Fibroblast of pulmonary artery (primary cell): Measurements from ENCODE around the gene CEACAM1.
A peak's percentile ranks its signal among the peaks of the same experiment; 100 is the strongest.
"Not testable (repeated sequence)": the region's sequence is repeated elsewhere in the genome, so short reads cannot be mapped to it uniquely, and the experiment has no call there.

ENCODE experiments used
- DNase-seq: peaks from one replicate; pipeline ENCODE4 v3.0.0-alpha.2; 2010; ENCODE audit warnings: low read depth
- H3K4me3 ChIP-seq: replicated peaks from 2 replicates; pipeline ENCODE4 v1.5.1; 2011; ENCODE audit warnings: low read depth, mild to moderate bottlenecking, control low read depth, low read length, moderate library complexity
- TF ChIP-seq, protein P1 (sequence below): IDR thresholded peaks from 2 replicates; pipeline ENCODE4 v1.5.1; 2011; ENCODE audit warnings: mild to moderate bottlenecking, control low read depth, low read length, inconsistent platforms; ENCODE audit errors: missing control alignments

The CEACAM1 gene

DNA sequence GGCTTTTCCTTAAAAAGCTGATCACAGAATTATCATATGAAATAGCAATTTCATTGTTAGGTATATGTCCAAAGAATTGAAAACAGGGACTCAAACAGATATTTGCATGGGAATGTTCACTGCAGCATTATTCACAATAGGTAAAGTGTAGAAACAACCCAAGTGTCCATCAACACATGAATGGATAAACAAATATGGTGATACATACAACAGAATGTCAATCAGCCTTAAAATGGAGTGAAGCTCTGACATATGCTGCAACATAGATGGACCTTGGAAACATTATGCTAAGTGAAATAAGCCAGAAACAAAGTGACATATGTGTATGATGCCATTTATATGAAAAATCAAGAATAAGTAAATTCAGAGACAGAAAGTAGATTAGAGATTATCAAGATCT lies 6.1 kb upstream of the CEACAM1 start:
- TF ChIP-seq, protein P1, sequence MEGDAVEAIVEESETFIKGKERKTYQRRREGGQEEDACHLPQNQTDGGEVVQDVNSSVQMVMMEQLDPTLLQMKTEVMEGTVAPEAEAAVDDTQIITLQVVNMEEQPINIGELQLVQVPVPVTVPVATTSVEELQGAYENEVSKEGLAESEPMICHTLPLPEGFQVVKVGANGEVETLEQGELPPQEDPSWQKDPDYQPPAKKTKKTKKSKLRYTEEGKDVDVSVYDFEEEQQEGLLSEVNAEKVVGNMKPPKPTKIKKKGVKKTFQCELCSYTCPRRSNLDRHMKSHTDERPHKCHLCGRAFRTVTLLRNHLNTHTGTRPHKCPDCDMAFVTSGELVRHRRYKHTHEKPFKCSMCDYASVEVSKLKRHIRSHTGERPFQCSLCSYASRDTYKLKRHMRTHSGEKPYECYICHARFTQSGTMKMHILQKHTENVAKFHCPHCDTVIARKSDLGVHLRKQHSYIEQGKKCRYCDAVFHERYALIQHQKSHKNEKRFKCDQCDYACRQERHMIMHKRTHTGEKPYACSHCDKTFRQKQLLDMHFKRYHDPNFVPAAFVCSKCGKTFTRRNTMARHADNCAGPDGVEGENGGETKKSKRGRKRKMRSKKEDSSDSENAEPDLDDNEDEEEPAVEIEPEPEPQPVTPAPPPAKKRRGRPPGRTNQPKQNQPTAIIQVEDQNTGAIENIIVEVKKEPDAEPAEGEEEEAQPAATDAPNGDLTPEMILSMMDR = no peak
- DNase-seq = no peak
- no peak overlapping the region for H3K4me3 ChIP-seq

DNA sequence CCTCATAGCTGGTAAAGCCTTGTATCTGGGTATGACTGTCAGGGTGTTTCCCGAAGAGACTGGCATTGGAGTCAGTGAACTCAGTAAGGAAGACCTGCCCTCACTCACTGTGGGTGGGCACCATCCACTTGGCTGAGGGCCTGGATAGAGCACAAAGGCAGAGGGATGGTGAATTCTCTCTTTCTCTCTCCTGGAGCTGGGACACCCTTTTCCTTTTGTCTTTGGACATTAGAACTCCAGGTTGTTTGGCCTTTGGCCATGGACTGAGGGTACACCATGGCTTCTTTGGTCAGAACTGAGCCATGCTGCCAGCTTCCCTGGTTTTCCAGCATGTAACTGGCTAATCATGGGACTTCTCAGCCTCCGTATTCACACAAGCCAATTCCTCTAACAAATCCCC lies 4.6 kb upstream of the CEACAM1 start:
- no peak overlapping the region for H3K4me3 ChIP-seq
- TF ChIP-seq, protein P1 = no peak
- DNase-seq = no peak

DNA sequence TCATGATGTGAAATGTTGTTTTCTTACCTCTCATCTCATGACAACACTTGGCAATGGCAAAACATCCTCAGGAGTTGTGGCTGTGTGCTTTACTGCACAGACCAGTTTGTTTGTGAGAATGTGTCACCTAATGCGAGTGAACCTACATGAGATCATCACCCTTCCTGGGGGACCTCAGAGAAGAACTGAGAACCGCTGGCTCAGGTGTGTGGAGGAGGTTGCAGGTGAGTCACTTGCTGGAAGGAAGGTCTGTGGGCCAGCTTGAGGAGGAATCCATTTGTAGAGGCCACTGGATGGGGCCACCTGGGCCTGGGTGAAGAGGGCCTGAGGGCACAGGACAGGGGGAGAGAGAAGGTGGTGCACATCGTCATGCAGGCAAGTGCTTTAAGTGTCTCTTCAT lies 3.0 kb upstream of the CEACAM1 start:
- TF ChIP-seq, protein P1 = no peak

DNA sequence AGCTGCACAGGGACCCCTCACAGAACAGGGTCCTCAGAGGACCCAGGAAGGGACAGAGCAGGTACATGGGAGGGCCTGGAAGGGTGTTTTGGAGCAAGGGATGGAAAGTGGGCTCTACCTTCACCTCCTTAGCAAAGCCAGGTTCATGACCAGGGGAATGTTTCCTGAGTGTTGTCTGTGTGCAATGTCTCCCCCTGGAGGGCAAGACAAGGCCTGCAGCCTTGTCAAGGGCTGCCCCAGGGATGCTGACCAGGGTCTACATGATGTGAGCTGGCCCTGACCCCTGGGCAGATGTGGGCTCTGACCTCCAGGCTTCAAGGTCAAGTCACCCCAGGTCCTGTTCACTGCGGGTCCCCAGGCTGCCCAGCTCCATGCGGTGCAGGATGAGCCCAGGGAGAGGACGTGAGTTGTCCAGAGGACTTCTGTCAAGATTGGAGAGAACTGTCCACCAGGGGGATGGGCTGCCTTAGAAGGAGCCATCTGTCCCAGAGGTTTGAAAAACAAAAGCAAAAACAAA lies 1.0 kb upstream of the CEACAM1 start:
- TF ChIP-seq, protein P1 = peak; percentile 96
- peak; percentile 73 for DNase-seq
- no peak overlapping the region for H3K4me3 ChIP-seq

More for the DNA sequence above, 3.0 kb upstream of the CEACAM1 start:
- no peak overlapping the region for H3K4me3 ChIP-seq
- no peak for DNase-seq

DNA sequence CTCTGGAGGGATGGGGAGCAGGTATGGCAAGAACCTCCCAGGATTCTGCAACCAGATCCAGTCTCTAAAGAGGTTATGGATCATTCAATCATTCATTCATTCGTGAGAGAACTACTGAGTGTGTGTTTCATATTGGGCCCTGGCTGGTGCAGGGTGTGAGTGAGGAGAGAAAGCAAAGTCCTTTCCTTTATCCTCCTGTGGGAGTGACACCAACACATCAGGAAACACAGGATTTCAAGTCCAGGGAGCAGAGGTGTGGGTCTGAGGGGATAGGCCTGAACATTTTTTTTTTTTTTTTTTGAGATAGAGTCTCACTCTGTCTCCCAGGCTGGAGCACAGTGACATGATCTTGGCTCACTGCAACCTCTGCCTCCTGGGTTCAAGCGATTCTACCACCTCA lies 3.3 kb downstream of the CEACAM1 start:
- TF ChIP-seq, protein P1 = no peak
- no peak overlapping the region for H3K4me3 ChIP-seq
- no peak for DNase-seq

DNA sequence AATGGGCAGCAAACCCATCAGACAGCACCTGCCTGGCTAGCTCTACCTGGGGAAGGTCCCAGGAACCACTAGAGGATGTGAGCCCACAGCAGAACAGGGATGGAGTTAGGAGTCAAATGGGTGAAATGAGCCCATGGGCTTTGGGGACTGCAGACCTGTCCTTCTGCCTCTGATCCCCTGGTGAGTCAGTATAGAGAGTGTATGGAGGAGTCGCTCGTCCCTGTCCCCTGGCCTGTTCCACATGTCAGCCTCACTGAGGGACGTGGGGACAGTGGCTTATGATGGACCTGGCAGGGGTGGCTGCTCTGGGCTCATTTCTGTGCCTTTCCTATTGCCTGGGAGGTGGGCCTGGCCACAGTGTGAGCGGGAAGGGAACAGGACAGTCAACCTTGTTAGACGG lies 4.0 kb downstream of the CEACAM1 start:
- TF ChIP-seq, protein P1 = no peak
- DNase-seq = no peak

DNA sequence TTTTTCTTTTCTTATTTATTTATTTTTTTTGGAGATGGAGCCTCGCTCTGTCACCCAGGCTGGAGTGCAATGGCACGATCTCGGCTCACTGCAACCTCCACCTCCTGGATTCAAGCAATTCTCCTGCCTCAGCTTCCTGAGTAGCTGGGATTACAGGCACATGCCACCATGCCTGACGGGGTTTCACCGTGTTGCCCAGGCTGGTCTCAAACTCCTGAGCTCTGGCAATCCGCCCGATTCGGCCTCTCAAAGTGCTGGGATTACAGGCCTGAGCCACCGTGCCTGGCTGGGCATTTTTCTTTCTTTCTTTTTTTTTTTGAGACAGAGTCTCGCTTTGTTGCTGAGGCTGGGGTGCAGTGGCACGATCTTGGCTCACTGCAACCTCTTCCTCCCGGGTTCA lies 6.0 kb downstream of the CEACAM1 start:
- H3K4me3 ChIP-seq, DNase-seq: not testable (repeated sequence)

More for the DNA sequence above, 4.0 kb downstream of the CEACAM1 start:
- H3K4me3 ChIP-seq = no peak overlapping the region
